ENCODE data around the gene MAPK11. TPM values are rescaled to one million over a fixed set of nuclear protein-coding genes. Genes with fewer than 3 reads are reported as not detected.

MAPK11 gene
- total and polyA plus RNA-seq, 4 donors = 5.7 to 40.2 (median 25.2) TPM

GRCh38 chr22:50257451-50258360 is 12.5 kb downstream of the MAPK11 start:
- no peak for DNase-seq (ENCODE audit: low read depth in 4 of 6, low spot score in 6 of 6)
- H3K4me1 ChIP-seq (ENCODE audit: control insufficient read depth, insufficient read depth, low read length) = peaks cover 28% of the 10 kb centered on the region
- no peaks in the 10 kb centered on the region for H3K27me3 ChIP-seq (ENCODE audit: control insufficient read depth, insufficient read depth, low read length)
- peaks cover 69% of the 10 kb centered on the region for H3K36me3 ChIP-seq (ENCODE audit: control insufficient read depth, insufficient read depth, low read length)
- no peaks in the 10 kb centered on the region for H3K9me3 ChIP-seq (ENCODE audit: control insufficient read depth, insufficient read depth, low read length)
- H3K4me3 ChIP-seq (ENCODE audit: low read depth, low read length) = no peak overlapping the region
- WGBS (ENCODE audit: insufficient coverage) = 82% methylated on average over 25 of the region's 31 CpGs
- no peak overlapping the region for H3K27ac ChIP-seq (ENCODE audit: low read depth, low read length)

GRCh38 chr22:50257041-50257440 is 13.1 kb downstream of the MAPK11 start:
- Histone ChIP-seq H3K27me3 (ENCODE audit: control insufficient read depth, insufficient read depth, low read length) (no peaks in the 10 kb centered on the region), H3K36me3 (ENCODE audit: control insufficient read depth, insufficient read depth, low read length) (peaks cover 76% of the 10 kb centered on the region), H3K9me3 (ENCODE audit: control insufficient read depth, insufficient read depth, low read length) (no peaks in the 10 kb centered on the region), H3K4me1 (ENCODE audit: control insufficient read depth, insufficient read depth, low read length) (peaks cover 28% of the 10 kb centered on the region), H3K27ac (ENCODE audit: low read depth, low read length) (no peak overlapping the region), H3K4me3 (ENCODE audit: low read depth, low read length) (no peak overlapping the region)
- 91% methylated on average over 13 of the region's 16 CpGs for WGBS (ENCODE audit: insufficient coverage)
- DNase-seq (ENCODE audit: low read depth in 4 of 6, low spot score in 6 of 6) = no peak

- DNase-seq (ENCODE audit: low read depth in 4 of 6, low spot score in 6 of 6) = no peak
- peaks cover 80% of the 10 kb centered on the region for H3K36me3 ChIP-seq (ENCODE audit: control insufficient read depth, insufficient read depth, low read length)
- no peak overlapping the region for H3K27ac ChIP-seq (ENCODE audit: low read depth, low read length)
- peaks cover 31% of the 10 kb centered on the region for H3K4me1 ChIP-seq (ENCODE audit: control insufficient read depth, insufficient read depth, low read length)
- H3K9me3 ChIP-seq (ENCODE audit: control insufficient read depth, insufficient read depth, low read length) = no peaks in the 10 kb centered on the region
- no peak overlapping the region for H3K4me3 ChIP-seq (ENCODE audit: low read depth, low read length)
- 91% methylated on average over 10 of the region's 12 CpGs for WGBS (ENCODE audit: insufficient coverage)
- H3K27me3 ChIP-seq (ENCODE audit: control insufficient read depth, insufficient read depth, low read length) = no peaks in the 10 kb centered on the region
These were observed 13.8 kb downstream of the MAPK11 start for GRCh38 chr22:50256258-50256862.

- no peak overlapping the region for H3K4me3 ChIP-seq (ENCODE audit: low read depth, low read length)
- peaks cover 80% of the 10 kb centered on the region for H3K36me3 ChIP-seq (ENCODE audit: control insufficient read depth, insufficient read depth, low read length)
- no peak overlapping the region for H3K27ac ChIP-seq (ENCODE audit: low read depth, low read length)
- WGBS (ENCODE audit: insufficient coverage) = 93% methylated on average over 16 of the region's 17 CpGs
- no peaks in the 10 kb centered on the region for H3K27me3 ChIP-seq (ENCODE audit: control insufficient read depth, insufficient read depth, low read length)
- no peak for DNase-seq (ENCODE audit: low read depth in 4 of 6, low spot score in 6 of 6)
- H3K4me1 ChIP-seq (ENCODE audit: control insufficient read depth, insufficient read depth, low read length) = peaks cover 32% of the 10 kb centered on the region
- H3K9me3 ChIP-seq (ENCODE audit: control insufficient read depth, insufficient read depth, low read length) = no peaks in the 10 kb centered on the region
These were observed 14.6 kb downstream of the MAPK11 start for GRCh38 chr22:50255607-50256006.

- no peak for DNase-seq (ENCODE audit: low read depth in 4 of 6, low spot score in 6 of 6)
- Histone ChIP-seq H3K27me3 (ENCODE audit: control insufficient read depth, insufficient read depth, low read length) (no peaks in the 10 kb centered on the region), H3K4me1 (ENCODE audit: control insufficient read depth, insufficient read depth, low read length) (peaks cover 32% of the 10 kb centered on the region), H3K36me3 (ENCODE audit: control insufficient read depth, insufficient read depth, low read length) (peaks cover 80% of the 10 kb centered on the region), H3K4me3 (ENCODE audit: low read depth, low read length) (no peak overlapping the region), H3K9me3 (ENCODE audit: control insufficient read depth, insufficient read depth, low read length) (no peaks in the 10 kb centered on the region), H3K27ac (ENCODE audit: low read depth, low read length) (no peak overlapping the region)
- 91% methylated on average over 18 of the region's 19 CpGs for WGBS (ENCODE audit: insufficient coverage)
These were observed 15.1 kb downstream of the MAPK11 start for GRCh38 chr22:50255099-50255498.

GRCh38 chr22:50253941-50254340 is 16.2 kb downstream of the MAPK11 start:
- DNase-seq (ENCODE audit: low read depth in 4 of 6, low spot score in 6 of 6) = no peak
- Histone ChIP-seq H3K27me3 (ENCODE audit: control insufficient read depth, insufficient read depth, low read length) (no peaks in the 10 kb centered on the region), H3K4me3 (ENCODE audit: low read depth, low read length) (no peak overlapping the region), H3K9me3 (ENCODE audit: control insufficient read depth, insufficient read depth, low read length) (no peaks in the 10 kb centered on the region), H3K4me1 (ENCODE audit: control insufficient read depth, insufficient read depth, low read length) (peaks cover 32% of the 10 kb centered on the region), H3K27ac (ENCODE audit: low read depth, low read length) (no peak overlapping the region), H3K36me3 (ENCODE audit: control insufficient read depth, insufficient read depth, low read length) (peaks cover 84% of the 10 kb centered on the region)
- 81% methylated on average over 8 of the region's 8 CpGs for WGBS (ENCODE audit: insufficient coverage)

- Histone ChIP-seq H3K27me3 (ENCODE audit: control insufficient read depth, insufficient read depth, low read length) (no peaks in the 10 kb centered on the region), H3K4me3 (ENCODE audit: low read depth, low read length) (no peak overlapping the region)
These were observed 16.9 kb downstream of the MAPK11 start for GRCh38 chr22:50253046-50253915.

GRCh38 chr22:50252082-50253045 is 17.8 kb downstream of the MAPK11 start:
- peaks cover 84% of the 10 kb centered on the region for H3K36me3 ChIP-seq (ENCODE audit: control insufficient read depth, insufficient read depth, low read length)
- H3K9me3 ChIP-seq (ENCODE audit: control insufficient read depth, insufficient read depth, low read length) = no peaks in the 10 kb centered on the region
- H3K27me3 ChIP-seq (ENCODE audit: control insufficient read depth, insufficient read depth, low read length) = no peaks in the 10 kb centered on the region
- 58% methylated on average over 17 of the region's 25 CpGs for WGBS (ENCODE audit: insufficient coverage)
- DNase-seq (ENCODE audit: low read depth in 4 of 6, low spot score in 6 of 6) = peak in 2 of 6 donors; percentile 73 to 75
- H3K4me1 ChIP-seq (ENCODE audit: control insufficient read depth, insufficient read depth, low read length) = peaks cover 45% of the 10 kb centered on the region
- no peak overlapping the region for H3K4me3 ChIP-seq (ENCODE audit: low read depth, low read length)
- H3K27ac ChIP-seq (ENCODE audit: low read depth, low read length) = peak overlapping the region; percentile 40

More at GRCh38 chr22:50253046-50253915, 16.9 kb downstream of the MAPK11 start:
- DNase-seq (ENCODE audit: low read depth in 4 of 6, low spot score in 6 of 6) = no peak
- Histone ChIP-seq H3K36me3 (ENCODE audit: control insufficient read depth, insufficient read depth, low read length) (peaks cover 84% of the 10 kb centered on the region), H3K4me1 (ENCODE audit: control insufficient read depth, insufficient read depth, low read length) (peaks cover 36% of the 10 kb centered on the region), H3K9me3 (ENCODE audit: control insufficient read depth, insufficient read depth, low read length) (no peaks in the 10 kb centered on the region), H3K27ac (ENCODE audit: low read depth, low read length) (no peak overlapping the region)
- WGBS (ENCODE audit: insufficient coverage) = 86% methylated on average over 12 of the region's 22 CpGs
